Measurements from ENCODE around the gene FANK1.

Gene FANK1

GRCh38 chr10:125866421-125867029, 29.8 kb upstream of the FANK1 start:
- TF ChIP-seq EGR1 (IDR thresholded peaks at IDR 0.05), result no peak
- TF ChIP-seq TEAD4 (IDR thresholded peaks at IDR 0.05), result no peak
- TF ChIP-seq EP300 (IDR thresholded peaks at IDR 0.05; ENCODE audit: borderline replicate concordance), result no peak
- no peak for TF ChIP-seq USF1 (IDR thresholded peaks at IDR 0.05)
- TF ChIP-seq TCF12 (IDR thresholded peaks at IDR 0.05; ENCODE audit: low read depth), result no peak
- TF ChIP-seq MAX (IDR thresholded peaks at IDR 0.05), result no peak
- no peak for TF ChIP-seq TAF1 (IDR thresholded peaks at IDR 0.05; ENCODE audit: low read depth)
- TF ChIP-seq CREB1 (IDR thresholded peaks at IDR 0.05; ENCODE audit: low read depth), result no peak
- no peak for TF ChIP-seq ZBTB7A (IDR thresholded peaks at IDR 0.05; ENCODE audit: low read depth)
- TF ChIP-seq REST (IDR thresholded peaks at IDR 0.05; ENCODE audit: low read depth), result no peak
- no peak for TF ChIP-seq FOXM1 (IDR thresholded peaks at IDR 0.05; ENCODE audit: borderline replicate concordance, low read depth)
- TF ChIP-seq NFIC (IDR thresholded peaks at IDR 0.05), result no peak
- no peak for TF ChIP-seq RAD21 (IDR thresholded peaks at IDR 0.05; ENCODE audit: low read depth)
- no peak for TF ChIP-seq YY1 (IDR thresholded peaks at IDR 0.05; ENCODE audit: low read depth)
- TF ChIP-seq CEBPB (IDR thresholded peaks at IDR 0.05), result no peak

GRCh38 chr10:125868372-125868975, 27.9 kb upstream of the FANK1 start:
- peak; percentile 92 for TF ChIP-seq RAD21 (IDR thresholded peaks at IDR 0.05; ENCODE audit: low read depth)
- TF ChIP-seq MAX (IDR thresholded peaks at IDR 0.05), result no peak

GRCh38 chr10:125871338-125871737, 25.0 kb upstream of the FANK1 start:
- no peak for TF ChIP-seq USF1 (IDR thresholded peaks at IDR 0.05)
- no peak for TF ChIP-seq CREB1 (IDR thresholded peaks at IDR 0.05; ENCODE audit: low read depth)
- no peak for TF ChIP-seq MAX (IDR thresholded peaks at IDR 0.05)
- TF ChIP-seq REST (IDR thresholded peaks at IDR 0.05; ENCODE audit: low read depth), result no peak

GRCh38 chr10:125878957-125879835, 17.2 kb upstream of the FANK1 start:
- TF ChIP-seq REST (IDR thresholded peaks at IDR 0.05; ENCODE audit: low read depth) (no peak), MAX (IDR thresholded peaks at IDR 0.05) (no peak), NFIC (IDR thresholded peaks at IDR 0.05) (no peak), CREB1 (IDR thresholded peaks at IDR 0.05; ENCODE audit: low read depth) (no peak), EP300 (IDR thresholded peaks at IDR 0.05; ENCODE audit: borderline replicate concordance) (no peak), RAD21 (IDR thresholded peaks at IDR 0.05; ENCODE audit: low read depth) (no peak), USF1 (IDR thresholded peaks at IDR 0.05) (no peak), TEAD4 (IDR thresholded peaks at IDR 0.05) (no peak), FOXM1 (IDR thresholded peaks at IDR 0.05; ENCODE audit: borderline replicate concordance, low read depth) (no peak), CEBPB (IDR thresholded peaks at IDR 0.05) (no peak), TCF12 (IDR thresholded peaks at IDR 0.05; ENCODE audit: low read depth) (no peak), TAF1 (IDR thresholded peaks at IDR 0.05; ENCODE audit: low read depth) (no peak), ZBTB7A (IDR thresholded peaks at IDR 0.05; ENCODE audit: low read depth) (no peak), EGR1 (IDR thresholded peaks at IDR 0.05) (no peak)

All from Ishikawa (cell line).